GM20000 (cell line): ENCODE data around the gene MEGF6.

Source experiments
- DNase-seq: peaks from one replicate; pipeline ENCODE4 v3.0.0; 2012; ENCODE audit warnings: low spot score
- TF ChIP-seq, protein P1 (sequence below): IDR thresholded peaks from 2 replicates; pipeline ENCODE4 v1.5.1; 2012; ENCODE audit warnings: mild to moderate bottlenecking, control low read depth; ENCODE audit errors: extremely low read depth, missing control alignments

The MEGF6 gene

DNA sequence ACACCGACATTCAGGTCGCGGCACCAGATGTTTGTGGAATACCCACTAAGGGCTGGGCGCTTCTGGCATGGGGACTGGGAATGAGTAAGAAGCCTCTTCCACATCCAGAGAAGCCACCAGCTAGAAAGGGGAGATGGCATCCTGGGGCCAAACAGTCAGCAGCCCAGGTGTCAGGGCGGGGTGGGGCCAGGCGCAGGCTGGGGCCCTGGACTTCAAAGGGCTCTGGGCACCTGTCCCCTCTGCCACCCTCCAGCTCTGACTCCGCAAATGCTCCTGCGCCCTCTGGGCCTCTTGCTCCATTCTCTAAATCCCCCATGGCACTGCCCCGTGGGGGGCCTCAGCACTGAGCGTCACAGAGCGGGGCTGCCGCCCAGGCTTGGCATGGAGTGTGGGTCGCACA is 70.4 kb downstream of the MEGF6 start:
- TF ChIP-seq, protein P1, sequence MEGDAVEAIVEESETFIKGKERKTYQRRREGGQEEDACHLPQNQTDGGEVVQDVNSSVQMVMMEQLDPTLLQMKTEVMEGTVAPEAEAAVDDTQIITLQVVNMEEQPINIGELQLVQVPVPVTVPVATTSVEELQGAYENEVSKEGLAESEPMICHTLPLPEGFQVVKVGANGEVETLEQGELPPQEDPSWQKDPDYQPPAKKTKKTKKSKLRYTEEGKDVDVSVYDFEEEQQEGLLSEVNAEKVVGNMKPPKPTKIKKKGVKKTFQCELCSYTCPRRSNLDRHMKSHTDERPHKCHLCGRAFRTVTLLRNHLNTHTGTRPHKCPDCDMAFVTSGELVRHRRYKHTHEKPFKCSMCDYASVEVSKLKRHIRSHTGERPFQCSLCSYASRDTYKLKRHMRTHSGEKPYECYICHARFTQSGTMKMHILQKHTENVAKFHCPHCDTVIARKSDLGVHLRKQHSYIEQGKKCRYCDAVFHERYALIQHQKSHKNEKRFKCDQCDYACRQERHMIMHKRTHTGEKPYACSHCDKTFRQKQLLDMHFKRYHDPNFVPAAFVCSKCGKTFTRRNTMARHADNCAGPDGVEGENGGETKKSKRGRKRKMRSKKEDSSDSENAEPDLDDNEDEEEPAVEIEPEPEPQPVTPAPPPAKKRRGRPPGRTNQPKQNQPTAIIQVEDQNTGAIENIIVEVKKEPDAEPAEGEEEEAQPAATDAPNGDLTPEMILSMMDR = no peak
- no peak for DNase-seq

DNA sequence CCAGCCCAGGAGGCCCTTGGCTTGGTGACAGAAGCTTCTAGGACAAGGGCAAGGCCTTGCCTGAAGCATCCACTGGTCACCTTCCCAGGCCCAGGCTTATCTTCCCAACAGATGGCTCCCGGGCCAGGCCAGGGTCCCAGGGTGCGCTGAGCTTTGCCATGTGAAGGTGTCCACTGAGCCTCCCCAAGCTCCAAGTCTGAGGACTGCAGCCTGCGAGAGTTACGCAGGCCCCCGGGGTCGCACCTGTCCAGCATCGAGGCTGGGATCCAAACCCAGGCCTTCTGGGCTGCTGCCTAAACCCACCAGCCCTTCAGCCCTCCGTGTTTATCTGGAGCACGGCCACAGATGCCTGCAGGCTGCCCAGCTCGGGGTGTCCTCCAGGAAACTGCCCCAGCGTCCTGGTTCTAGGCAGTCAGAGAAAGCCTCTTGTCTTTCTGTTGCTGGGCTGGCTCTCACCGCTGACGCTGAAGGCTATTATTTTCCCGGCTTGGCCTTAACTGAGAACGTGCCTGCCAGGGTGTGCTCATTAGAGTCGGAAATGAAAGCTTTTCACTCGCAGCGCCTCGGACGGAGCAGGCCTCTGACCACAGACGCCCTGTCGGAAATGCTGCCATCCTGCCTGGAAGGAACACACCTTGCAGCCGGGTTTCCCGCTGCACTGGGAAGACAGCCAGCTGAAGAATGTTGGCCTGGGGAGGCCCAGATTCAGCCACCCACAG is 71.4 kb downstream of the MEGF6 start:
- no peak for DNase-seq
- TF ChIP-seq, protein P1 = no peak

DNA sequence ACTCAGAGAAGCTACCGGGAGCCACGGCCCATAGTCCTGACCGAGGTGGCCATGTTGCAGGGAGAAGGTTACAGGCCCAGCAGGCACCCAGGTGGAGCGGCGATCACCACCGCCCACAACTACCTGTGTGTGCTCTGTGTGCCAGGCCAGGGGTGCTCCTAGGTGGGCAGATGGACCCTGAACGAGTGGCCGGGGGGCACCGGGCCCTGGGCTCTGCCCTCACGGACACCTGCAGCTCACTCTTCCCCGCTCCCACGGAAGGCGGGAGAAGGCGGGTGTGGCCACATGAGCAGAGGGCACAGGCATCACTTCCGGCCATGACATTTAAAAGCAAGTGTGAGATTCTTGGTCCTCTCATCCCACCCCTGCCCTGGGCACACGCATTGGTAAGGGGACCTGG is 73.9 kb downstream of the MEGF6 start:
- TF ChIP-seq, protein P1 = no peak
- DNase-seq = no peak

DNA sequence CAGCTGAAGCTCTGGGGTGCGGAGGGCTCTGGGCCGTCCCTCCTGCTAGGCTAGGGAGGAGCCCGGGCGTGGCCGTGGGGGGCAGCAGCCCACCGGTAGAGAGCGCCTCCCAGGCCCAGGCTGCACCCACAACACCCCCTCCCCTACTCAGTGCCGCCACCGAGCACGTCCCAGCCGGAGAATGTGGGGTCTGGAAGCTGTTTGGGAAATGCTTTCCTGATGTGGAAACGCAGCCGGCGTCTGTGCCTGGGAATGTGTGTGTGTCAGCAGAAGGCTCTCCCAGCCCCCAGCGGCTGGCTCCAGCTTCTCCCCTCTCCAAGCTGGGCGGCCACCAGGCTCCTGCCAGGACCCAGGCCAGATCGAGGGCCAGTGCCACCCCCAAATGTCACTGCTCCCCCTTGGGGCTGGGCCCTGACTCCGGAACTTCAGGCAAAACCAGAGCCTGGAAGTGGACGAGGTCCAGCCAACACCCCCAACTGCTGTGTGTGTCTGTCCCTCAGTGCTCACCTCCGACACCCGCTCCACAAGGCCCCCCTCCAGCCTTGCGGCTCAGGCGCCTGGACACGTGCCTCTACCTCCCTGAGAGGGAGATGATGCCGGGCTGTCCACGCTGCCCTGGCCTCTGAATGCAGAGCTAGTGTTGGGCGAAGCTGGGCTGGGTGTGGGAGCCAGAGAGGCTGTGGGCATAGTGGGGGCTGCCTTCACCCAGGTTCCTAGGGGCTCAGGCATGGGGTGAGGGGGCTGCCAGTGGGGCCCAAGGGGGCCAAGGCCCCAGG is 74.7 kb downstream of the MEGF6 start:
- TF ChIP-seq, protein P1 = no peak
- no peak for DNase-seq

DNA sequence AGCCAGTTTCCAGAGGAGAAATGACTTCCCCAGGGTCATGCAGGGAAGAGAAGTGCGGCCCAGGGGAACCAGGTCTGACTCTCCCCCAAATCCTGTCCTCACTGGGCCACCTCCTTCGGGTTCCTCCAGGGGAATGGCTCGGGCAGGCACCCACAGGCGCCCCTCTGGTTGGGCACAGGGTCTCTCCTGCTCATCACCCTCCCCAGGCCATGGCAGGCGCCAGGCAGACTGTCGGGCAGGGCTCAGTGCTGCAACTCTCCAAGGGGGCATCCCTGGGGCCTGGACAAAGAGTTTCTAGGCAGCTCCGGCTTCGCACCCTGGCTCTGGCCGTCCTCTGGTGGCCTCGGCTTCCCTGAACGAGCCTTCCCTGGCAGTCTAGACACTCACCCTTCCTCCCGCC is 75.6 kb downstream of the MEGF6 start:
- TF ChIP-seq, protein P1 = no peak
- DNase-seq = no peak

DNA sequence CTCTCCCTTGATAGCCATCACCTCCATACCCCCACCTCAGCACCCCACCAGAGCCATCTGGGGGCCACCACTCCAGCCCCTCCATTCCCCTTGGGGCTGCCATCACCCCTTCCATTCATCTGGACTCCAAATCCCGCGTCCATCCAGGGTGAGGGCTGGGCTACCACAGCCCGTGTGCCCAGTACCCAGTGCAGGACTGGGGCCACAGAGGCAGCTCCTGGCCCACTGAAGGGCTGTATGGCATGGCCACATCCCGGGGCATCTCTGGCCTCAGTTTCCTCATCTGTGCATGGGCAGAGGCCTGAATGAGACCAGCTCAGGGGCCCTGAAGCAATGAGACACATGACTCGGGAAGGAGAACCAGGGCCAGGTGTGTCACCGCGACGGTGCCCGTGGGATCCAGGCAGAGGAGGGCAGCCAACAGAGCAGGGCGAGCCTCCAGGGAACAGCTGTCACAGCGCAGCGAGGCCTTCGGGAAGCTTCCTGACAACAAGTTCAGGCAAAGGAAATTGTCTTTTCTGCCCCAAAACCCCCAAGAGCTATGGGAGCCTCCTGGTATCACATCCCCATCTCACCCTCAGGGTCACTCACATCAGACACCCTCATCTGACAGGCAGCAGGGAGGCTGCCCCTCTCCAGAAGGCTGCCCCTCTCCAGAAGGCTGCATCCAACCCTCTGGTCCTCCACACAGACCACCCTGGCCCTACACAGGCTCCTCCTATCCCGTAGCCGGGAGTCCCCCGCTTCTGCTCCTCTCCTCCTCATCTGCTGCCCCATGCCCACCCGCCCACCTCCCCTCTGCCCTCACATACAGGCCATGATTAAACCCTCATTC is 76.3 kb downstream of the MEGF6 start:
- TF ChIP-seq, protein P1 = no peak
- no peak for DNase-seq
